Skeletal muscle tissue (tissue), 4 donors: ENCODE results near the gene CXCR3. TPM values are rescaled to one million over a fixed set of nuclear protein-coding genes. Genes with fewer than 3 reads are reported as not detected.
"Not testable (repeated sequence)": the region's sequence is repeated elsewhere in the genome, so short reads cannot be mapped to it uniquely, and the experiment has no call there.

Experiments used
- H3K27ac ChIP-seq: one replicate; pipeline ENCODE4 v1.7.0; 2013; ENCODE audit warnings: mild to moderate bottlenecking, low read depth, low read length, inconsistent platforms
- H3K27me3 ChIP-seq, 3 donors: one replicate each; pipeline ENCODE4 v1.7.0; 2013; ENCODE audit warnings: low read length in 3 of 3; ENCODE audit not compliant: control insufficient read depth in 3 of 3, insufficient read depth in 3 of 3
- H3K36me3 ChIP-seq, 3 donors: one replicate each; pipeline ENCODE4 v1.7.0; 2013; ENCODE audit warnings: low read length in 3 of 3; ENCODE audit not compliant: control insufficient read depth in 3 of 3, insufficient read depth in 3 of 3
- H3K4me1 ChIP-seq, 3 donors: one replicate each; pipeline ENCODE4 v1.7.0; 2013; ENCODE audit warnings: low read length in 3 of 3, mild to moderate bottlenecking in 3 of 3; ENCODE audit not compliant: control insufficient read depth in 3 of 3, insufficient read depth in 3 of 3
- H3K4me3 ChIP-seq, 3 donors: one replicate each; pipeline ENCODE4 v1.7.0; 2013; ENCODE audit warnings: low read length in 3 of 3
- H3K9ac ChIP-seq, 3 donors: one replicate each; pipeline ENCODE4 v1.7.0; 2013; ENCODE audit warnings: low read length in 3 of 3, mild to moderate bottlenecking in 3 of 3, moderate library complexity in 2 of 3, low read depth in 1 of 3
- H3K9me3 ChIP-seq, 3 donors: one replicate each; pipeline ENCODE4 v1.7.0; 2013; ENCODE audit warnings: low read length in 3 of 3; ENCODE audit not compliant: control insufficient read depth in 3 of 3
- total RNA-seq: library from RNA; depleted of rRNA; stranded (reverse); fragments of >200 nt; gene quantifications from one replicate; pipeline ENCODE4 v1.2.3, GENCODE V29; 2014
- donor health status: Osteomylitis.

The CXCR3 gene
- total RNA-seq = not detected

DNA sequence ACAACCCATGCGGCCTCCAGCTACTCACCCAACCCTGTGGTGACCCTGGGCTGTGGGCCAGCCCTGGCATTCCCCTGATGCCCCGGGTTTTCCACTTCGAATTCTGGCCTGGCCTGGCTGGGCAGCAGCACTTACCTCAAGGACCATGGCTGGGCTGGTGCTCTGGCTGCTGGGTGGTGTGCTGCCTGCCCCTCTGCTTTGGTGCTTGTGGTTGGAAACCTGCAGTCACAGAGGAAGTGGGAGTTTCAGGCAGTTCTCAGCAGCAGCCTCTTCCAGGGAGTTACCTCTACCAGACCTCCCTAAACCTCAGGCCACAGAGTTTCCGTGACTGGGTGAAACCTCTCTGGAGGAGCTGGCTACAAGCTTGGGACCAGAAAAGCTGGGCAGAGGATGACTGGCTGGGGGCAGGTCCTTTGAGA, at the start of gene CXCR3:
CXCR3 (minus strand) TSS at position 209 of the 419 bp plus-strand sequence; CDS start at position 147, 62 bp downstream.
- Histone ChIP-seq H3K9me3 (no peaks in the 10 kb centered on the region), H3K27ac (no peak within 1 kb of the TSS), H3K4me1 (peaks cover 9 to 29% (median 12%) of the 10 kb centered on the region in 3 donors), H3K4me3 (no peak within 1 kb of the TSS), H3K27me3 (no peaks in the 10 kb centered on the region), H3K36me3 (peaks cover 0 to 9% (median 5%) of the 10 kb centered on the region in 3 donors), H3K9ac (no peak within 1 kb of the TSS)

DNA sequence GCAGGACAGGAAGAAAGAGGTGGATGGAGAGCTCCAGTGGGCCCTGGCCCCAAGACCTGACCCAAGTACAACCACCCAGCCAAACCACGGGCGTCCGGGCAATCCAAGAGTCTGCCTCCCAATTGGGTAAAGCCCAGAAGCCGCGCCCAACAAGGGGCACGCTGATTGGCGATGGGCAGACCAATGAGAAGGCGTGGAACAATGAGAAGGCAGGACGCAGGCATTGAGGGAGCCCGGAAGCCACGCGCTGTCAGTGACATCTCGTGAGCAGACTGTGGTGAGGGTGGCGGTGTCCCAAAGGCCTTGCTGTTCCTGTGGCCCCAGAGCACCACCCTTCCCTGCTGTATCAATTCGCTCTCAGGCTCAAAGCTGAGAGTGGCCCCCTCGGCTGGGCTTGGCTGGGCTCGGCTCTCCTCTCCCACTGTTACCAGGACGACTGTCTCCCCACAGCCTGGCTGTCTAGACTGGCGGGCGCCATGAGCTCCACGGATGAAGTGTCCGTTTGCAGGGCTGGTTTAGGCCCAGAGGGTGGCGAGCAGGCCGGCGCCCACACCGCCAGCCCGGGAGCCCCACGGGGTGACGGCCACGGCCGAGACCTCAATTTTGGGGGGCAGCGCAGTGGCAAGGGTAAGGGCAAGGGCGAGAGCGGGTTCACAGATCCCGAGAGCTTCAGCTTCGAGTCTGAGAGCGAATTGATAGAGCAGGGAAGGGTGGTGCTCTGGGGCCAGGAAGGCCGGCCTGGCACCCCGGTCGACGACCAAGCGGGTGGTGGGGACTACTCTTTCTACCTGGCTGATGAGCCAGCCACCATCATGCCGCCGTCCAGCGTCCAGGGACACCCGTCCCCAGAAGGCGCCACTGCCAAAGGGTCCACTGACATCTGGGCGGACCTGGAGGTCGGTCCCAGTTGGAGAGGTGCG, 49.3 kb upstream of the CXCR3 start, which contains the start of gene LOC101059915:
LOC101059915 (plus strand) TSS at position 219 of the 920 bp plus-strand sequence.
- no peaks in the 10 kb centered on the region for H3K9me3 ChIP-seq
- H3K9ac ChIP-seq = no peak within 1 kb of the TSS
- no peak within 1 kb of the TSS for H3K27ac ChIP-seq
- no peaks in the 10 kb centered on the region for H3K4me1 ChIP-seq
- H3K4me3 ChIP-seq = no peak within 1 kb of the TSS
- peaks cover 0 to 5% (median 2%) of the 10 kb centered on the region in 3 donors for H3K27me3 ChIP-seq
- H3K36me3 ChIP-seq = no peaks in the 10 kb centered on the region

DNA sequence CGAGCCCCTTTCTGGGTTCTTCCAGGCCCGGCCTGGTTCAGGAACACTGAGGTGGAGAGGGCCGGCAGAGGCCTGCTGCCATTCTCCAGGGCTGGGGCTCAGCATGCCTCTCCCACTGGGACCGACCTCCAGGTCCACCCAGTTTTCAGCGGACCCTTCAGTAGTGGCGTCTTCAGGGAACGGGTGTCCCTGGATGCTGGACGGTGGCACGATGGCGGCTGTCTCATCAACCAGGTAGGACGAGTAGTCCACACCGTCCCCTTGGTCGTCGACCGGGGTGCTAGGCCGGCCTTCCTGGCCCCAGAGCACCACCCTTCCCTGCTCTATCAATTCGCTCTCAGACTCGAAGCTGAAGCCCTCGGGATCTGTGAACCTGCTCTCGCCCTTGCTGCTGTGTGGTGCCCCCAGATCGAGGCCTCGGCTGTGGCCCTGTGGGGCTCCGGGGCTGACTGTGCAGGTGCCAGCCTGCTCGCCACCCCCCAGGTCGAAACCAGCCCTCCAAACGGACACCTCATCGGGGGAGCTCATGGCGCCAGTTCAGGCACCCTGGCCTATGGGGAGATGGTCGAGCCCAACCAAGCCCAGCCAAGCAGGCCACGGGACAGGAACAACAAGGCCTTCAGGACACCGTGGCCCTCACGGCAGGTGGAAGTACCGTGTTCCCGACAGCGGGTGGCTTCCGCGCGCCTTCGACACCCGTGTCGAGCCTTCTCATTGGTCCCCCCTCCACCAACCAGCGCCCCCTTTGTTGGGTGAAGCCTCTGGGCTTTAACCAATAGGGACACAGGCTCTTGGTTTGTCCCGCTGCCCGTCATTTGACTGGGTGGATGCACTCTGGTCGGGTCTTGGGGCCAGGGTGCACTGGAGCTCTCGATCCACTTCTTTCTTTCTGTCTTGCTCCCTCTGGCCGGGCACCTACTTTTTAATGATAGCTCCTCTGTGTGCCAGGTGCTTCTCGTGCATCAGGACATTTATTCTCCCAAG, 48.2 kb upstream of the CXCR3 start:
- H3K27me3 ChIP-seq = peaks cover 0 to 5% (median 2%) of the 10 kb centered on the region in 3 donors
- no peaks in the 10 kb centered on the region for H3K4me1 ChIP-seq
- H3K4me3 ChIP-seq = no peak overlapping the region
- no peaks in the 10 kb centered on the region for H3K36me3 ChIP-seq
- no peak overlapping the region for H3K27ac ChIP-seq
- no peaks in the 10 kb centered on the region for H3K9me3 ChIP-seq
- H3K9ac ChIP-seq = no peak overlapping the region

DNA sequence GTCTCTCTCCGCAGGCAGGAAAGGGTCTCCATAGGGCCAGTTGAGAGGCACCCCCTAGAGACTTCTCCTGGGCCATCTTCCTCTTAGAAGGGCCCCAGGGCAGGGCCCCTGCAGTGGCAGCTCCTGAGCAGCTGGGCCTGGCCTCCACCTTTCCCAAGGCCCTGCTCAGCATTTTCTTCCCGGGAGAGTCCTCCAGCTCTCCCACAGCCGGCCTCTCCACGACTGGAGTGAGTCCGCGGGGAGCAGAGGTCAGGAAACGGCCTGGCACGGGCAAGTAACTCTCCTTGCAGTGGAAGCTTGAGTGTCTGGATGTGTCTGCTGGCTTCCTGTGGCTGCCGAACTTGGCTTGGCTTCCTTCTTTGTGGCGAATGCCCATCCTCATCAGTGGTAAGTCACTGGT, 47.4 kb upstream of the CXCR3 start:
- no peak overlapping the region for H3K9ac ChIP-seq
- no peaks in the 10 kb centered on the region for H3K9me3 ChIP-seq
- H3K27ac ChIP-seq = no peak overlapping the region
- H3K4me1 ChIP-seq = no peaks in the 10 kb centered on the region
- no peaks in the 10 kb centered on the region for H3K36me3 ChIP-seq
- no peak overlapping the region for H3K4me3 ChIP-seq
- H3K27me3 ChIP-seq = peaks cover 0 to 5% (median 2%) of the 10 kb centered on the region in 3 donors

DNA sequence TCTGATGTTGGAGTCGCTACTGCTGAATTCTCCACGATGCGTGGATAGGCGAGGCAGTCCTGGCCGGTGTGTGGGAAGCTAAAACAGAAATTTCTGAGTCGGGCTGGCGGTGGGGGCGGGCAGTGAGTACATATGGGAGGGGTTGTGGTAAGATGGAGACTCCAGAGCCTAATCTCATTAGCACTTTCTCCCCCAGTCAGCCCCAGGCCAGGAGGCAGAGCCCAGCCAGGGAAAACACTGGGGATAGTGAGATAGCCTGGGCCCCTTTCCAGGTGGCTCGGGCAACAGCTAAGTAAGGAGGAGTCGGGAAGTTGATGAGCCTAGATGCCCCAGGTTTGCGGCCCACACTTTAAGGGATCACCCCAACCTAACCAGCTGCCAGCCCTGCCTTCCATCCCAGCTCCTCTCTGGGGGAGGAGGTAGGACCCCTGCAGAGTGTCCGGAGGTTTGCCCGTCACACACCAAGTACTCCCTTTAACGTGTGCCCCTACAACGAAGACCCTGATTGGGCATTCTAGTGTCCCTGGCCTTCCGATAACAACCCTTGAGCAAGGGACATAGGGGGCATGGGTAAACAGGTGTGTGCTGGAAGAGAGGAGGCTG, 46.7 kb upstream of the CXCR3 start:
- Histone ChIP-seq H3K9me3 (no peaks in the 10 kb centered on the region), H3K36me3 (no peaks in the 10 kb centered on the region), H3K4me3 (no peak overlapping the region), H3K27me3 (peaks cover 0 to 5% (median 0%) of the 10 kb centered on the region in 3 donors), H3K4me1 (no peaks in the 10 kb centered on the region), H3K27ac (no peak overlapping the region), H3K9ac (no peak overlapping the region)

DNA sequence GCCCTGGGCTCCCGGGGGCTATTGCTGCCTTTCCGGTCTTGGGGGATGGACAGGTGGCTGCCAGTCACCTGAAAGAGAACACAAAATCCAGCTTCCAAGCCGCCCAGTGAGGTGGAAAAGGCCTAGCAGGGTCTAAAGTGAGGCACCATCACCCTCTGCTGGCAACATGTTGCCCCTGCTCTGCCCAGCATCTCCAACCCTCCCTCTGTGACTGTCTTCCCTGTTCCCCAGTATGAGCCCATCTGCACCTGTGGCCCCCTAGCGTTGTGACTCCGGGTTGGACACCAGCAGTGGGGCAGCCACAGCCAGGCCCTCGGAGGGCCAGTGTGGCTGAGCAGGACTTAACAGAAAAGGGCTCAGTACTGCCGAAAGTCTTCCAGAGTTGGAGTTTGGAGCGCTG, 45.9 kb upstream of the CXCR3 start:
- not testable (repeated sequence) for H3K9me3 ChIP-seq

DNA sequence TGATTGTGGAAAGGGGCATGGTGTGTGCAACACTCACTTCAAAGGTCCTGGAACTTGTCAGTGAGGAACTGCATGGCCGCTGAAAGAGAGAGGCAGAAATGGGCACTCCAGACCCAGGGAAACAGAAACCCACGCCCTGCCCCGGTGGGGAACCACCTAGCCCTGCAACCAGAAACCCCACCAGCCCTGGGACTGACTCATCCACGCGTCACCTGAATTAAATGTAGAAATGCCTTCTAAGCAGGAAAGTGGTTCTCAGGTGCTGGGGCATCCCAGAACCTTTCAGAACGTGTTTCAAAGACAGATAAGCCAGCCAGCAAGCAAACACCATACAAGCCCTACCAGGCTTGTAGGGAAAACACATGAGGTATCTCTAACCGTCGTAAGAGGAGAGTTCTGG, 44.9 kb upstream of the CXCR3 start:
- not testable (repeated sequence) for H3K27me3 ChIP-seq

More for the DNA sequence above, 45.9 kb upstream of the CXCR3 start:
- not testable (repeated sequence) for H3K4me1 ChIP-seq, H3K27me3 ChIP-seq, H3K36me3 ChIP-seq, H3K27ac ChIP-seq, H3K9ac ChIP-seq, H3K4me3 ChIP-seq

DNA sequence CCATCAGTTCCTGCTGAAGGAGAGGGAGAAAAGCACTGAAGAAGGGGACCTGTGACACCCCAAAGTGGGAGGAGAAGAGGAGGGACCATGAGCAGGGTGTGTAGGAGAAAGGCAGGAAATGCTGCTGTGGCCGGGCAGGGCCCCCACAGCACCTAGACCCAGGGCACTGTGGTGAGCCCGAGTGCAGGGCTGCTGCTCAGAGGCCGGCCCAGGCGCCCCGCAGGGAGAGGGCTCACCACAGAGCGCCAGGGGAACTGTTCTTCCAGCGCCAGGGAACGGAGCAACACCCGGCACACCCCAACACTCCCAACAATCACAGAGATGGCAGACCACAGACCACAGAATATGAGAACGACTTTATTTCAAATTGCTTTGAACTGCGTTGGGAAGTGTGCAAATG, 44.3 kb upstream of the CXCR3 start:
- not testable (repeated sequence) for H3K4me1 ChIP-seq, H3K9ac ChIP-seq, H3K36me3 ChIP-seq, H3K27ac ChIP-seq, H3K4me3 ChIP-seq, H3K27me3 ChIP-seq, H3K9me3 ChIP-seq

More for the DNA sequence above, 44.9 kb upstream of the CXCR3 start:
- H3K9me3 ChIP-seq, H3K27ac ChIP-seq, H3K36me3 ChIP-seq, H3K9ac ChIP-seq, H3K4me3 ChIP-seq, H3K4me1 ChIP-seq: not testable (repeated sequence)

DNA sequence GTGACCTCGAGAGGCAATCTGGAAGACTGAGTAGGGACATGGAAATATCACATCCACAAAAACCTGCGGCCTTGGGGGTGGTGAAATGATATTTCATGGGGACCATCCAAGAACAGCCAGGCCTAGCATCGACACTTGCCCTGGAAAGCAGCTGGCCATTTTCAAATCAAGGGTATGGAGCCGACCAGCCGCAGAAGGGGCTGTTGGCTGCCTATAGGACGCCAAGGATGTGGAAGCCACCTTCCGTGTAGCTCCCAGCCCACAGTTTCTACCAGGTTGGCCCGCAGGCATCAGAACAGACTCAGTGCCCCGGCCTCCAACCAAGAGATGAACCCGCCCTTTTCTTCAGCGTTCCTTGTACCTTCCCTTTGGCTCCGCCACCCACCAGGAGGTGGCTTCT, 43.6 kb upstream of the CXCR3 start:
- Histone ChIP-seq H3K9ac (no peak overlapping the region), H3K27me3 (no peaks in the 10 kb centered on the region), H3K36me3 (no peaks in the 10 kb centered on the region), H3K4me3 (no peak overlapping the region), H3K27ac (no peak overlapping the region), H3K4me1 (no peaks in the 10 kb centered on the region), H3K9me3 (no peaks in the 10 kb centered on the region)
